ENCODE results near the gene SFRP5.

DNA sequence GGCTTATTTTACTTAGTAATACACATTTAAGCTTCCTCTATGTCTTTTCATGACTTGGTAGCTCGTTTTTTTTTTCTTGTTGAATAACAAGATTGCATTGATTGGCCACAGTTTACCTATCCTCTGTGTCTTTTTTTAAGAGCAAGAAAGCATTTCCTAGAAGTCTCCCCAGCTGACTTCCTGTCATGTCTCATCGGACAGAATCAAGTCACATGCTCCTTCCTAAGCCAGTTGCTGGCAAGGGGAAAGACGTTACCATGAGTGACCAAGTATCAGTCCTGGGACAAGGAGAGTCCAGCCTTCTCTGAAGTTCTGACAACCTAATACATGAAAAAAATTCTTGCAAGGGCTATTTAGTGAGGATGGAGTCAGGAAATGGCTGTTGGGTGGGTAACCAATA lies 24.9 kb upstream of the SFRP5 start:
- TF ChIP-seq, protein P1, sequence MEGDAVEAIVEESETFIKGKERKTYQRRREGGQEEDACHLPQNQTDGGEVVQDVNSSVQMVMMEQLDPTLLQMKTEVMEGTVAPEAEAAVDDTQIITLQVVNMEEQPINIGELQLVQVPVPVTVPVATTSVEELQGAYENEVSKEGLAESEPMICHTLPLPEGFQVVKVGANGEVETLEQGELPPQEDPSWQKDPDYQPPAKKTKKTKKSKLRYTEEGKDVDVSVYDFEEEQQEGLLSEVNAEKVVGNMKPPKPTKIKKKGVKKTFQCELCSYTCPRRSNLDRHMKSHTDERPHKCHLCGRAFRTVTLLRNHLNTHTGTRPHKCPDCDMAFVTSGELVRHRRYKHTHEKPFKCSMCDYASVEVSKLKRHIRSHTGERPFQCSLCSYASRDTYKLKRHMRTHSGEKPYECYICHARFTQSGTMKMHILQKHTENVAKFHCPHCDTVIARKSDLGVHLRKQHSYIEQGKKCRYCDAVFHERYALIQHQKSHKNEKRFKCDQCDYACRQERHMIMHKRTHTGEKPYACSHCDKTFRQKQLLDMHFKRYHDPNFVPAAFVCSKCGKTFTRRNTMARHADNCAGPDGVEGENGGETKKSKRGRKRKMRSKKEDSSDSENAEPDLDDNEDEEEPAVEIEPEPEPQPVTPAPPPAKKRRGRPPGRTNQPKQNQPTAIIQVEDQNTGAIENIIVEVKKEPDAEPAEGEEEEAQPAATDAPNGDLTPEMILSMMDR (IDR thresholded peaks at IDR 0.05): no peak
- TF ChIP-seq, protein P2, sequence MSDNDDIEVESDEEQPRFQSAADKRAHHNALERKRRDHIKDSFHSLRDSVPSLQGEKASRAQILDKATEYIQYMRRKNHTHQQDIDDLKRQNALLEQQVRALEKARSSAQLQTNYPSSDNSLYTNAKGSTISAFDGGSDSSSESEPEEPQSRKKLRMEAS (CRISPR knock-in tag; IDR thresholded peaks at IDR 0.05): no peak
